Stimulated activated naive CD8-positive, alpha-beta T cell treated with anti-CD3 and anti-CD28 coated beads, Interleukin-15, Interleukin-2, amounts not matched to agents 100 ng/mL and 50 ng/mL, for 24 hours (primary cell): ENCODE results near the gene BCAS1.

Experiments
- H3K27ac Mint-ChIP-seq: one replicate; pipeline ENCODE4 v1.8.0; 2021; ENCODE audit warnings: mild to moderate bottlenecking, mixed read lengths
- H3K27me3 Mint-ChIP-seq: one replicate; pipeline ENCODE4 v1.8.0; 2021; ENCODE audit warnings: mixed read lengths
- H3K36me3 Mint-ChIP-seq: one replicate; pipeline ENCODE4 v1.8.0; 2021; ENCODE audit warnings: low read depth, mixed read lengths
- H3K4me1 Mint-ChIP-seq: one replicate; pipeline ENCODE4 v1.8.0; 2021; ENCODE audit warnings: low read depth, mixed read lengths
- H3K4me3 Mint-ChIP-seq: one replicate; pipeline ENCODE4 v1.8.0; 2021; ENCODE audit warnings: mild to moderate bottlenecking, mixed read lengths
- H3K9me3 Mint-ChIP-seq: one replicate; pipeline ENCODE4 v1.8.0; 2021; ENCODE audit warnings: mixed read lengths

The BCAS1 gene

GRCh38 chr20:54092021-54092420, 21.6 kb upstream of the BCAS1 start:
- no peak overlapping the region for H3K27ac Mint-ChIP-seq
- H3K27me3 Mint-ChIP-seq: peaks cover 3% of the 10 kb centered on the region
- no peak overlapping the region for H3K4me3 Mint-ChIP-seq
- H3K9me3 Mint-ChIP-seq: no peaks in the 10 kb centered on the region
- no peaks in the 10 kb centered on the region for H3K4me1 Mint-ChIP-seq
- no peaks in the 10 kb centered on the region for H3K36me3 Mint-ChIP-seq

GRCh38 chr20:54091120-54091480, 20.7 kb upstream of the BCAS1 start:
- Mint-ChIP-seq H3K27me3 (peaks cover 3% of the 10 kb centered on the region), H3K27ac (no peak overlapping the region), H3K4me3 (no peak overlapping the region), H3K9me3 (no peaks in the 10 kb centered on the region), H3K4me1 (no peaks in the 10 kb centered on the region), H3K36me3 (no peaks in the 10 kb centered on the region)

GRCh38 chr20:54090230-54091119, 20.1 kb upstream of the BCAS1 start:
- H3K4me3 Mint-ChIP-seq: no peak overlapping the region
- no peak overlapping the region for H3K27ac Mint-ChIP-seq
- peaks cover 3% of the 10 kb centered on the region for H3K27me3 Mint-ChIP-seq
- H3K4me1 Mint-ChIP-seq: no peaks in the 10 kb centered on the region
- H3K9me3 Mint-ChIP-seq: no peaks in the 10 kb centered on the region
- H3K36me3 Mint-ChIP-seq: no peaks in the 10 kb centered on the region

- Mint-ChIP-seq H3K4me3 (no peak overlapping the region), H3K36me3 (no peaks in the 10 kb centered on the region), H3K27ac (no peak overlapping the region), H3K9me3 (no peaks in the 10 kb centered on the region), H3K27me3 (peaks cover 3% of the 10 kb centered on the region), H3K4me1 (peaks cover 5% of the 10 kb centered on the region)
Observed at GRCh38 chr20:54088430-54088829, 18.0 kb upstream of the BCAS1 start.

GRCh38 chr20:54086507-54087039, 16.2 kb upstream of the BCAS1 start:
- Mint-ChIP-seq H3K4me3 (no peak overlapping the region), H3K4me1 (peaks cover 5% of the 10 kb centered on the region), H3K9me3 (no peaks in the 10 kb centered on the region), H3K36me3 (no peaks in the 10 kb centered on the region), H3K27me3 (peaks cover 3% of the 10 kb centered on the region), H3K27ac (no peak overlapping the region)

- H3K27ac Mint-ChIP-seq: no peak overlapping the region
- no peaks in the 10 kb centered on the region for H3K36me3 Mint-ChIP-seq
- no peaks in the 10 kb centered on the region for H3K9me3 Mint-ChIP-seq
- H3K4me3 Mint-ChIP-seq: no peak overlapping the region
- H3K27me3 Mint-ChIP-seq: peaks cover 3% of the 10 kb centered on the region
- H3K4me1 Mint-ChIP-seq: peaks cover 5% of the 10 kb centered on the region
Observed at GRCh38 chr20:54085910-54086309, 15.5 kb upstream of the BCAS1 start.

- Mint-ChIP-seq H3K9me3 (no peaks in the 10 kb centered on the region), H3K27ac (no peak overlapping the region), H3K4me3 (no peak overlapping the region), H3K27me3 (peaks cover 3% of the 10 kb centered on the region), H3K4me1 (peaks cover 6% of the 10 kb centered on the region), H3K36me3 (no peaks in the 10 kb centered on the region)
Observed at GRCh38 chr20:54085425-54085824, 15.0 kb upstream of the BCAS1 start.

- H3K9me3 Mint-ChIP-seq: no peaks in the 10 kb centered on the region
- H3K27ac Mint-ChIP-seq: no peak overlapping the region
- no peak overlapping the region for H3K4me3 Mint-ChIP-seq
- peaks cover 9% of the 10 kb centered on the region for H3K4me1 Mint-ChIP-seq
- peaks cover 3% of the 10 kb centered on the region for H3K27me3 Mint-ChIP-seq
- H3K36me3 Mint-ChIP-seq: no peaks in the 10 kb centered on the region
Observed at GRCh38 chr20:54084727-54085388, 14.5 kb upstream of the BCAS1 start.

GRCh38 chr20:54084193-54084592, 13.8 kb upstream of the BCAS1 start:
- Mint-ChIP-seq H3K36me3 (no peaks in the 10 kb centered on the region), H3K27me3 (no peaks in the 10 kb centered on the region), H3K4me3 (no peak overlapping the region), H3K4me1 (peaks cover 13% of the 10 kb centered on the region), H3K9me3 (no peaks in the 10 kb centered on the region), H3K27ac (no peak overlapping the region)

- Mint-ChIP-seq H3K27me3 (no peaks in the 10 kb centered on the region), H3K27ac (no peak overlapping the region), H3K4me3 (no peak overlapping the region), H3K36me3 (no peaks in the 10 kb centered on the region), H3K9me3 (no peaks in the 10 kb centered on the region), H3K4me1 (peaks cover 20% of the 10 kb centered on the region)
Observed at GRCh38 chr20:54083459-54083858, 13.1 kb upstream of the BCAS1 start.

- H3K4me1 Mint-ChIP-seq: peaks cover 29% of the 10 kb centered on the region
- no peak overlapping the region for H3K4me3 Mint-ChIP-seq
- H3K9me3 Mint-ChIP-seq: no peaks in the 10 kb centered on the region
- no peaks in the 10 kb centered on the region for H3K27me3 Mint-ChIP-seq
- H3K36me3 Mint-ChIP-seq: no peaks in the 10 kb centered on the region
- H3K27ac Mint-ChIP-seq: no peak overlapping the region
Observed at GRCh38 chr20:54082100-54082499, 11.7 kb upstream of the BCAS1 start.

- Mint-ChIP-seq H3K36me3 (no peaks in the 10 kb centered on the region), H3K9me3 (no peaks in the 10 kb centered on the region), H3K4me3 (no peak overlapping the region), H3K27ac (no peak overlapping the region), H3K27me3 (no peaks in the 10 kb centered on the region), H3K4me1 (peaks cover 29% of the 10 kb centered on the region)
Observed at GRCh38 chr20:54079652-54080051, 9.3 kb upstream of the BCAS1 start.

- Mint-ChIP-seq H3K4me1 (peaks cover 24% of the 10 kb centered on the region), H3K27ac (peak overlapping the region; percentile 64), H3K36me3 (no peaks in the 10 kb centered on the region), H3K4me3 (no peak overlapping the region), H3K9me3 (no peaks in the 10 kb centered on the region), H3K27me3 (no peaks in the 10 kb centered on the region)
Observed at GRCh38 chr20:54078296-54078984, 8.0 kb upstream of the BCAS1 start.

- Mint-ChIP-seq H3K4me3 (no peak overlapping the region), H3K36me3 (no peaks in the 10 kb centered on the region), H3K9me3 (no peaks in the 10 kb centered on the region), H3K27me3 (no peaks in the 10 kb centered on the region), H3K4me1 (peaks cover 24% of the 10 kb centered on the region), H3K27ac (no peak overlapping the region)
Observed at GRCh38 chr20:54076259-54076658, 5.9 kb upstream of the BCAS1 start.

GRCh38 chr20:54075322-54075721, 4.9 kb upstream of the BCAS1 start:
- H3K4me1 Mint-ChIP-seq: peaks cover 22% of the 10 kb centered on the region
- no peaks in the 10 kb centered on the region for H3K36me3 Mint-ChIP-seq
- H3K4me3 Mint-ChIP-seq: no peak overlapping the region
- no peak overlapping the region for H3K27ac Mint-ChIP-seq
- H3K9me3 Mint-ChIP-seq: no peaks in the 10 kb centered on the region
- no peaks in the 10 kb centered on the region for H3K27me3 Mint-ChIP-seq
